Head of caudate nucleus (tissue), 42 donors: ENCODE measurements around the gene RNF151.
"Not testable (repeated sequence)": the region's sequence is repeated elsewhere in the genome, so short reads cannot be mapped to it uniquely, and the experiment has no call there.

Source experiments
- DNase-seq, 42 donors: peaks; one replicate each; pipeline versions ENCODE4 v3.0.0 to v3.0.0-alpha.2; 2020 to 2021; ENCODE audit warnings: mixed read lengths in 7 of 42
- intact Hi-C: fragments of 100-400 bp; cut with DNase I; formaldehyde crosslinking; loops from one replicate; pipeline ENCODE4 v1.15.0; 2022

RNF151 gene

GRCh38 chr16:1966460-1966859 lies at the start of gene RNF151:
RNF151 (plus strand) TSS chr16:1966856; CDS start chr16:1966882, 26 bp downstream.
- intact Hi-C loops = no loop called here
- no peak for DNase-seq

- DNase-seq = no peak
- intact Hi-C loops = no loop called here
Observed at GRCh38 chr16:1917056-1917664, 49.5 kb upstream of the RNF151 start.

- no peak for DNase-seq
- intact Hi-C loops = no loop called here
Observed at GRCh38 chr16:1917665-1918350, 48.8 kb upstream of the RNF151 start.

GRCh38 chr16:1918351-1919326 lies 48.0 kb upstream of the RNF151 start, which contains the start of gene HS3ST6:
HS3ST6 (minus strand) TSS chr16:1918415; CDS start chr16:1918323, 92 bp downstream.
- DNase-seq = no peak
- intact Hi-C loops = no loop called here

GRCh38 chr16:1919327-1919998 lies 47.2 kb upstream of the RNF151 start:
- no peak for DNase-seq
- intact Hi-C loops = no loop called here

GRCh38 chr16:1920122-1920521 lies 46.5 kb upstream of the RNF151 start:
- intact Hi-C loops = not testable (repeated sequence)

GRCh38 chr16:1920727-1921171 lies 45.9 kb upstream of the RNF151 start:
- no peak for DNase-seq
- intact Hi-C loops = no loop called here

More at GRCh38 chr16:1920122-1920521, 46.5 kb upstream of the RNF151 start:
- DNase-seq = not testable (repeated sequence)

GRCh38 chr16:1922357-1922756 lies 44.3 kb upstream of the RNF151 start:
- intact Hi-C loops = no loop called here
- DNase-seq = no peak

- intact Hi-C loops = no loop called here
- no peak for DNase-seq
Observed at GRCh38 chr16:1923299-1924034, 43.2 kb upstream of the RNF151 start.

GRCh38 chr16:1924095-1924494 lies 42.6 kb upstream of the RNF151 start:
- intact Hi-C loops = no loop called here
- DNase-seq = no peak

- intact Hi-C loops = no loop called here
Observed at GRCh38 chr16:1926271-1926670, 40.4 kb upstream of the RNF151 start.

GRCh38 chr16:1929105-1929504 lies 37.6 kb upstream of the RNF151 start:
- DNase-seq = peak in 4 of 42 donors; percentile 10 to 40 (median 29)
- intact Hi-C loops = loop anchor here (2.0 kb wide), 1 partner anchor 64 kb away; no protein-coding TSS in a partner anchor

More at GRCh38 chr16:1926271-1926670, 40.4 kb upstream of the RNF151 start:
- no peak for DNase-seq

- intact Hi-C loops = loop anchor here (2.0 kb wide), 1 partner anchor 65 kb away; no protein-coding TSS in a partner anchor
- peak; percentile 59 to 96 (median 90) for DNase-seq
Observed at GRCh38 chr16:1929578-1930337, 36.9 kb upstream of the RNF151 start.

GRCh38 chr16:1930338-1930720 lies 36.3 kb upstream of the RNF151 start:
- no peak for DNase-seq
- intact Hi-C loops = no loop called here

GRCh38 chr16:1932050-1933028 lies 34.3 kb upstream of the RNF151 start:
- intact Hi-C loops = no loop called here
- DNase-seq = peak in 1 of 42 donors; percentile 37

- DNase-seq = no peak
- intact Hi-C loops = no loop called here
Observed at GRCh38 chr16:1933097-1933661, 33.5 kb upstream of the RNF151 start.
